ENCODE measurements around the gene TAC1.
"Not testable (repeated sequence)": the region's sequence is repeated elsewhere in the genome, so short reads cannot be mapped to it uniquely, and the experiment has no call there.

TAC1 gene
- total RNA-seq: 0 reads per million in 2 donors

GRCh38 chr7:97731736-97732564, at the start of gene TAC1:
Gene TAC1, plus strand, starts transcription at chr7:97732086. Its CDS starts 527 bp downstream, at chr7:97732613.
- no peak for DNase-seq

- no peak for DNase-seq
These were observed 45.9 kb upstream of the TAC1 start for GRCh38 chr7:97685952-97686351.

GRCh38 chr7:97693586-97693985, 38.3 kb upstream of the TAC1 start:
- DNase-seq: no peak

GRCh38 chr7:97694355-97694754, 37.5 kb upstream of the TAC1 start:
- no peak for DNase-seq

- DNase-seq: no peak
These were observed 34.5 kb upstream of the TAC1 start for GRCh38 chr7:97697396-97697795.

- DNase-seq: no peak
These were observed 9.5 kb upstream of the TAC1 start for GRCh38 chr7:97722386-97722785.

- DNase-seq: no peak
These were observed 834 bp downstream of the TAC1 start for GRCh38 chr7:97732565-97733275.

- DNase-seq: no peak
These were observed 1.6 kb downstream of the TAC1 start for GRCh38 chr7:97733276-97734161.

- DNase-seq: no peak
These were observed 2.4 kb downstream of the TAC1 start for GRCh38 chr7:97734255-97734654.

GRCh38 chr7:97735075-97735474, 3.2 kb downstream of the TAC1 start:
- no peak for DNase-seq

- no peak for DNase-seq
These were observed 16.6 kb downstream of the TAC1 start for GRCh38 chr7:97748482-97748881.

- no peak for DNase-seq
These were observed 19.7 kb downstream of the TAC1 start for GRCh38 chr7:97751566-97751965.

GRCh38 chr7:97752215-97752614, 20.3 kb downstream of the TAC1 start:
- DNase-seq: no peak

- no peak for DNase-seq
These were observed 25.9 kb downstream of the TAC1 start for GRCh38 chr7:97757824-97758223.

GRCh38 chr7:97770850-97771249, 39.0 kb downstream of the TAC1 start:
- DNase-seq: no peak

- no peak for DNase-seq
These were observed 39.7 kb downstream of the TAC1 start for GRCh38 chr7:97771576-97771975.

- DNase-seq: no peak
These were observed 40.4 kb downstream of the TAC1 start for GRCh38 chr7:97772045-97772901.

- not testable (repeated sequence) for DNase-seq
These were observed 54.5 kb downstream of the TAC1 start for GRCh38 chr7:97786398-97786797.

Measured in T-helper 2 cell (primary cell).